ENCODE measurements around the gene MVB12B.

MVB12B gene

DNA sequence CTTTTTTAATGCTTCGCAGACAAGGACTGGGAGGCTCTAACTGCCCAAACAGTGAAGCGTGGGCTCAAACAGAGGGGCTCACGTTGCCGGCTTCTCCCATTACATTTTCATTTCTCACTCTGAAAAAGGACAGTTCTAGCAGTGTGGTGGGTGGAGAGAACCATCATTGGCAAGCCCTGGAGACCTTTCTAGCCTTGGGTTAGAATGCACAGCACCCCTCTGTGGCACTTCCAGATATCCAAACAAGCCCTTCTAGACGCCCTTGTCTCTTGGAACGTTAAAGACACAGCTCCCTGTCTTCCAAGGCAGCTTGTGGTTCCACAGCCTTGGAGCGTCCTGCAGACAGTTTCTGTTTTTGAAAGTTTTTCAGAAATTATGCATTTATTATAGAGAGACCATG lies 52.1 kb downstream of the MVB12B start:
- no peak for TF ChIP-seq MYC (IDR thresholded peaks at IDR 0.05; ENCODE audit: low read depth, low read length)
- TF ChIP-seq, protein P1, sequence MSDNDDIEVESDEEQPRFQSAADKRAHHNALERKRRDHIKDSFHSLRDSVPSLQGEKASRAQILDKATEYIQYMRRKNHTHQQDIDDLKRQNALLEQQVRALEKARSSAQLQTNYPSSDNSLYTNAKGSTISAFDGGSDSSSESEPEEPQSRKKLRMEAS (IDR thresholded peaks at IDR 0.05; ENCODE audit: low read depth, low read length): no peak
- TF ChIP-seq POLR2A (IDR thresholded peaks at IDR 0.05; ENCODE audit: extremely low read depth, insufficient read length): no peak
- TF ChIP-seq, protein P2, sequence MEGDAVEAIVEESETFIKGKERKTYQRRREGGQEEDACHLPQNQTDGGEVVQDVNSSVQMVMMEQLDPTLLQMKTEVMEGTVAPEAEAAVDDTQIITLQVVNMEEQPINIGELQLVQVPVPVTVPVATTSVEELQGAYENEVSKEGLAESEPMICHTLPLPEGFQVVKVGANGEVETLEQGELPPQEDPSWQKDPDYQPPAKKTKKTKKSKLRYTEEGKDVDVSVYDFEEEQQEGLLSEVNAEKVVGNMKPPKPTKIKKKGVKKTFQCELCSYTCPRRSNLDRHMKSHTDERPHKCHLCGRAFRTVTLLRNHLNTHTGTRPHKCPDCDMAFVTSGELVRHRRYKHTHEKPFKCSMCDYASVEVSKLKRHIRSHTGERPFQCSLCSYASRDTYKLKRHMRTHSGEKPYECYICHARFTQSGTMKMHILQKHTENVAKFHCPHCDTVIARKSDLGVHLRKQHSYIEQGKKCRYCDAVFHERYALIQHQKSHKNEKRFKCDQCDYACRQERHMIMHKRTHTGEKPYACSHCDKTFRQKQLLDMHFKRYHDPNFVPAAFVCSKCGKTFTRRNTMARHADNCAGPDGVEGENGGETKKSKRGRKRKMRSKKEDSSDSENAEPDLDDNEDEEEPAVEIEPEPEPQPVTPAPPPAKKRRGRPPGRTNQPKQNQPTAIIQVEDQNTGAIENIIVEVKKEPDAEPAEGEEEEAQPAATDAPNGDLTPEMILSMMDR (IDR thresholded peaks at IDR 0.05; ENCODE audit: low read depth, low read length): no peak

DNA sequence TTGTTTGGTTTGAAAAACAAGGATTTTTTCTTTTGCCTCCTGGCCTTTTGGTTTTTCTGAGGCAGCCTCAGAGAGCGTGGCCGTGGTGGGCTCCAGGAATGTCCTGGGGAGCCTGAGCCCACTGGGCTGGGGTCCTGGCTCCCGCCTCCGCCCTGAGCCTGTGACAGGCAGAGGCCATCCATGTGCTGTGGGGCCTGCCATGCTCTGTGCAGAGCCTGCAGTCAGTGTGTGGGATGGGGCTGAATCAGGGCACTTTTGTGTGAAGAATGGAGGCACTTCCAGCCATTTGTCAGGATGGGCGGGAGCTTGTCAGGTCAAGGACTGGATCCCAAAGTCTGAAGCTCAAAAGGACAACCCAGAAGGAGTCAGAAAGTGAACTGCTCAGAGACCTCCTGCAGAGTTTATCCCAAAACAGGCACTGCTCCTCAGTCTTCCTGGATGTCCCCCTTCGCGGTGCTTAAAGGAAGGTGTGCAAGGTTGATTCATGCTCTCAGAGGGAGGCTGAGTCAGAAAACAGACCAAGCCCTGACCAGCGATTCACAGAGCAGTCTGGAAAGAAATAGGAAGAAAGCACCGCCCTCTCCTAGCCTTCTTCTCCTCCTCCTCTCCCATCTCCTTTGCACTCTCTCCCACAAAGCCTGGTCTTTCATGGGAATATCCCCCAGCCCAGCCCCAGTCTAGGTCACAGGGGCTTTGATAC lies 53.2 kb downstream of the MVB12B start:
- DNase-seq (ENCODE audit: low read depth): no peak
- TF ChIP-seq MYC (IDR thresholded peaks at IDR 0.05; ENCODE audit: low read depth, low read length): no peak
- TF ChIP-seq POLR2A (IDR thresholded peaks at IDR 0.05; ENCODE audit: extremely low read depth, insufficient read length): no peak
- TF ChIP-seq, protein P2 (IDR thresholded peaks at IDR 0.05; ENCODE audit: low read depth, low read length): no peak
- TF ChIP-seq, protein P1 (IDR thresholded peaks at IDR 0.05; ENCODE audit: low read depth, low read length): no peak
- H3K4me3 ChIP-seq (ENCODE audit: low read depth, low read length): no peak overlapping the region

More for the DNA sequence above, 52.1 kb downstream of the MVB12B start:
- H3K4me3 ChIP-seq (ENCODE audit: low read depth, low read length): no peak overlapping the region
- DNase-seq (ENCODE audit: low read depth): no peak

DNA sequence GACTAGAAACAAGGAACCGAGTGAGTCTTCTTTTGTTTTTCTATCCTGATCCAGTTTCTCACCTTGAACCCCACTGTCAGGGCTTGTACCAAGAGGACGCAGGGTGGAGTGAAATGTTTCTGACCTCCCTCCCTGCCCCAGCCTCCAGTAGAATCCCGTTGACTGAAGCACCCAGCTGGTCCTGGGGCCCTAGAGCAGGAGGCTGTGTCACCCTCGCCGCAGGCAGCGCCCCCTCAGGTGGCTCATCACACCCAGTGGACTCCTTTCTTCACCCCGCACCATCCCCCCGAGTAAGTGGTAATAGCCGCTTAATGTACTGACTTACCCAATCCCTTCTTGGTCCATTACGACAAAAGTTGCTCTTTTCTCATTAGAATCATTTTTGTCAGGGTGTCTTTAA lies 53.8 kb downstream of the MVB12B start:
- DNase-seq (ENCODE audit: low read depth): no peak
- H3K4me3 ChIP-seq (ENCODE audit: low read depth, low read length): no peak overlapping the region
- TF ChIP-seq, protein P1 (IDR thresholded peaks at IDR 0.05; ENCODE audit: low read depth, low read length): no peak
- no peak for TF ChIP-seq POLR2A (IDR thresholded peaks at IDR 0.05; ENCODE audit: extremely low read depth, insufficient read length)
- TF ChIP-seq, protein P2 (IDR thresholded peaks at IDR 0.05; ENCODE audit: low read depth, low read length): no peak
- no peak for TF ChIP-seq MYC (IDR thresholded peaks at IDR 0.05; ENCODE audit: low read depth, low read length)

DNA sequence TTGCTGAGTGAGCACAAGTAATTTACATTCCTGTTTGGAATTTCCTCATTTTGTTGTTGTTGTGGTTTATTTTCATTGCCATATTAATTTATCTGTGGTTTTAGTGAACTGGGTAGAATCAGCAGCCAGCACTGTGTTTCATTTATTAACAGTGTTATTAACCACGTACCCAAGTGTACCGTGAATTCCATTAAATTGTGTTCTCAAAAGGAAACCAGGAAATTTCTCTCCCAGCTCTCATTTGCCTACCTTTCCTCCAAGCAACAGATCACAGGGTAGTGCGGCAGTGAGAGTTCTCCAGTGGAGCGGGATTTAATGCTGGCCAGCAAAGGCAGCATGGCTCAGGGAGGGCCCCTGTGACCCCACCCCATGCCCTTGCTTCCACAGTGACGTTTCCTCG lies 54.6 kb downstream of the MVB12B start:
- TF ChIP-seq, protein P1 (IDR thresholded peaks at IDR 0.05; ENCODE audit: low read depth, low read length): no peak
- TF ChIP-seq MYC (IDR thresholded peaks at IDR 0.05; ENCODE audit: low read depth, low read length) (no peak), POLR2A (IDR thresholded peaks at IDR 0.05; ENCODE audit: extremely low read depth, insufficient read length) (no peak)
- TF ChIP-seq, protein P2 (IDR thresholded peaks at IDR 0.05; ENCODE audit: low read depth, low read length): no peak
- H3K4me3 ChIP-seq (ENCODE audit: low read depth, low read length): no peak overlapping the region
- no peak for DNase-seq (ENCODE audit: low read depth)

DNA sequence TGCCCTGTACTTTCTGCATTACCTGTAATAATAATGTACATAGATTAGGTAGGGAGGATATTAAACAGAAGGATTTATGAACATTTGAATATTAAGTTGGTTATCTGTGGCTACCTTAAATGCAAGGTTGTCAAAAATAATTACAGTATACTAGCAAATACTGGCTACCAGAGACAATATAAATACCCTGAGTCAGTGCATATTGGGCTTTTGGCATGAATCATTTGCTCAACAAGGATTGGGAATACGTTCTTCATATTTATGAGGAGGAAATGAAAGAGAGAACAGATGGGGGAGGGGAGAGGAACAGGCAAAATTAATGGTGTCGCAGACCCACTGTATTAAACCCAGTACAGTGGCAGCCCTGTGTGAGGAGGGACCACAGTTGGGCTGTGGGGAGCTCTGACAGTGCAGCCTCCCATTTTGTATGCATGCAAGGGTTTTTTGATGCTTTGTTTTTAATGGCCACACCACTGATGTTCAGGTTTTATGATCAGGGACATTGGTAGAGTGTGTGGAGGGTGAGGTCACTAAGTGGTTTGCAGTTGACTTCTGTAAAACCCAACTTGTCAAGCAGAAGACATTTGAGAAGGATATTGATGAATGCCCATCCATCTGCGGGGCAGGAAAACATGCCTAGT lies 56.9 kb downstream of the MVB12B start:
- TF ChIP-seq, protein P1 (IDR thresholded peaks at IDR 0.05; ENCODE audit: low read depth, low read length): no peak
- TF ChIP-seq, protein P2 (IDR thresholded peaks at IDR 0.05; ENCODE audit: low read depth, low read length): no peak
- no peak for TF ChIP-seq MYC (IDR thresholded peaks at IDR 0.05; ENCODE audit: low read depth, low read length)
- TF ChIP-seq POLR2A (IDR thresholded peaks at IDR 0.05; ENCODE audit: extremely low read depth, insufficient read length): no peak
- DNase-seq (ENCODE audit: low read depth): no peak
- no peak overlapping the region for H3K4me3 ChIP-seq (ENCODE audit: low read depth, low read length)
